ENCODE data around the gene XCL1. TPM values are rescaled to one million over a fixed set of nuclear protein-coding genes. Genes with fewer than 3 reads are reported as not detected.

The XCL1 gene
- total and polyA plus RNA-seq, 2 of the 13 experiments (the other 11 are each of a cell fraction or from before 2014, with no cell fraction given): 2.5 to 7.6 TPM

DNA sequence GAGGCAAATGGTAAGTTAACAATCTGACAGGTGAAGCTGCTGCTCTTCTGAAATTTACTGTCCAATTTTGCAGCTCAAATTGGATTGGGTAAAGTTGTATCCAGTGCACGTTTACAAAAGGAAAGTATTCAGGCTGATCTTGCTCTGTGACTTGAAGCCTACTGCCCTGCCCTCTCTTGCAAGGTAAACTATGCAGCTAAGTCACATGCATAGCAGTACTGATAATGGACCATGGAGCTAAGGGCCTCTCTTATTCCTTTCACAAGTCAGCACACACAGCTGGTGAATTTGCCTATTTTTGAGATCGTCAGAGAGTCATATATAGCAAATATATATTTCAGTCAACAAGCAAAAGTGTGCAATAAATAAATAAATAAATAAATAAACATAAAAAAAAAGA is 23.2 kb downstream of the XCL1 start:
- Histone ChIP-seq H3K4me2 (ENCODE audit: low read depth, low read length) (no peak overlapping the region; the same call in 1 of the 2 replicates), H3K27ac (ENCODE audit: extremely low read length, insufficient read depth, low read length) (no peak overlapping the region), H3K79me2 (ENCODE audit: insufficient read depth, low read length) (no peaks in the 10 kb centered on the region), H3K4me3 (replicated peaks in 1 of 3; ENCODE audit: insufficient read depth in 1 of 3, low read depth in 2 of 3, low read length in 3 of 3) (no peak overlapping the region), H4K20me1 (ENCODE audit: insufficient read depth, low read length) (no peaks in the 10 kb centered on the region), H3K27me3 (ENCODE audit: control insufficient read depth in 1 of 2, insufficient read depth in 2 of 2, low read length in 2 of 2) (no peaks in the 10 kb centered on the region), H2AFZ (ENCODE audit: low read length) (no peak overlapping the region), H3K9ac (ENCODE audit: insufficient read depth, low read depth, low read length) (no peak overlapping the region), H3K9me3 (ENCODE audit: low read length) (no peaks in the 10 kb centered on the region), H3K36me3 (replicated peaks in 1 of 2; ENCODE audit: control insufficient read depth in 1 of 2, insufficient read depth in 2 of 2, low read length in 2 of 2) (no peaks in the 10 kb centered on the region), H3K4me1 (ENCODE audit: insufficient read depth, low read length) (no peaks in the 10 kb centered on the region)
- in situ Hi-C loops (cut with HindIII; ENCODE audit: extremely low pct_ligation_motif_present, low pct_unique_long_range_greater_than_20kb): no loop called here
- TF ChIP-seq ZNF570 (CRISPR knock-in tag; IDR thresholded peaks at IDR 0.05; ENCODE audit: borderline replicate concordance) (no peak), ZBTB7A (CRISPR knock-in tag; IDR thresholded peaks at IDR 0.05) (no peak), ZNF75D (CRISPR knock-in tag; IDR thresholded peaks at IDR 0.05; ENCODE audit: borderline replicate concordance) (no peak), ZNF569 (CRISPR knock-in tag; IDR thresholded peaks at IDR 0.05; ENCODE audit: borderline replicate concordance) (no peak), TOE1 (CRISPR knock-in tag; IDR thresholded peaks at IDR 0.05) (no peak)
- ATAC-seq: peak; percentile 44; the same call in 1 of the 3 replicates
- intact Hi-C loops (cut with micrococcal nuclease; ENCODE audit: unreplicated experiment): loop anchor here (5.0 to 10.0 kb wide), 2 partner anchors 235 to 868 kb away; no protein-coding TSS in a partner anchor
- WGBS (ENCODE audit: low lambda C conversion rate): 0% methylated on average over 2 of the region's 2 CpGs
- no TSS peak for BruUV-seq (replicated peaks)
- POLR2A ChIA-PET: no interaction called here
- CTCF ChIA-PET (ENCODE audit: low intra/inter-chr PET ratio, low total read pairs): no interaction called here
- FAIRE-seq: no peak
- DNase-seq (ENCODE audit: low spot score): no peak

DNA sequence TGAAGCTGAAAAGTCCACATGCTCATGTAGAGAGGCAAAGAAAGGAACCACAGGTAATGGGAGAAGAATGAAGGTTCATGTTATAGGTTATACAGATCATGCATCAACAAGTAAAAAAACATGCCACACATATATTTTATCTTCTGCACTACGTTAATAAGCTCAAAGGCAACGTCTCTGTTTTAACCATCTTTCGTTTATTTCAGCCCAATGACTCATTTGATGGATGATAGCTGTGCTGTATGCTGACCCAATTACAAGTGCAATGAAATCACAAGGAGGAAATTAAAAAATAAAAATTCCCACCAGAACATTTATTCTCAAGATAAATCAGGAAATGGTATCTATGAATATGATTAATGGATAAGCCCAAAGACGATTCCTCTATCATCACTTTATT is 24.6 kb downstream of the XCL1 start:
- no peaks in the 10 kb centered on the region for H3K4me1 ChIP-seq (ENCODE audit: insufficient read depth, low read length)
- WGBS (ENCODE audit: low lambda C conversion rate): 12% methylated on average over 4 of the region's 4 CpGs
- no peak overlapping the region for H3K4me3 ChIP-seq (replicated peaks in 1 of 3; ENCODE audit: insufficient read depth in 1 of 3, low read depth in 2 of 3, low read length in 3 of 3)
- ATAC-seq (no peak), FAIRE-seq (no peak), DNase-seq (ENCODE audit: low spot score) (no peak)
- intact Hi-C loops (cut with micrococcal nuclease; ENCODE audit: unreplicated experiment) (loop anchor here (5.0 to 10.0 kb wide), 2 partner anchors 234 to 866 kb away; no protein-coding TSS in a partner anchor), in situ Hi-C loops (cut with HindIII; ENCODE audit: extremely low pct_ligation_motif_present, low pct_unique_long_range_greater_than_20kb) (no loop called here)
- H4K20me1 ChIP-seq (ENCODE audit: insufficient read depth, low read length): no peaks in the 10 kb centered on the region
- H3K9me3 ChIP-seq (ENCODE audit: low read length): no peaks in the 10 kb centered on the region
- no peaks in the 10 kb centered on the region for H3K36me3 ChIP-seq (replicated peaks in 1 of 2; ENCODE audit: control insufficient read depth in 1 of 2, insufficient read depth in 2 of 2, low read length in 2 of 2)
- no peak overlapping the region for H3K9ac ChIP-seq (ENCODE audit: insufficient read depth, low read depth, low read length)
- no peak overlapping the region for H2AFZ ChIP-seq (ENCODE audit: low read length)
- TF ChIP-seq ZNF775 (CRISPR knock-in tag; IDR thresholded peaks at IDR 0.05; ENCODE audit: borderline replicate concordance) (no peak), ZNF468 (CRISPR knock-in tag; IDR thresholded peaks at IDR 0.05) (no peak), NFKB2 (CRISPR knock-in tag; IDR thresholded peaks at IDR 0.05; ENCODE audit: borderline replicate concordance) (no peak), MED1 (CRISPR knock-in tag; IDR thresholded peaks at IDR 0.05) (no peak), FOXA3 (CRISPR knock-in tag; IDR thresholded peaks at IDR 0.05) (no peak), KDM2A (CRISPR knock-in tag; IDR thresholded peaks at IDR 0.05; ENCODE audit: borderline replicate concordance, low read depth) (no peak), ZNF672 (CRISPR knock-in tag; IDR thresholded peaks at IDR 0.05) (no peak), MEF2D (CRISPR knock-in tag; IDR thresholded peaks at IDR 0.05) (no peak)
- TF ChIP-seq, protein P1, sequence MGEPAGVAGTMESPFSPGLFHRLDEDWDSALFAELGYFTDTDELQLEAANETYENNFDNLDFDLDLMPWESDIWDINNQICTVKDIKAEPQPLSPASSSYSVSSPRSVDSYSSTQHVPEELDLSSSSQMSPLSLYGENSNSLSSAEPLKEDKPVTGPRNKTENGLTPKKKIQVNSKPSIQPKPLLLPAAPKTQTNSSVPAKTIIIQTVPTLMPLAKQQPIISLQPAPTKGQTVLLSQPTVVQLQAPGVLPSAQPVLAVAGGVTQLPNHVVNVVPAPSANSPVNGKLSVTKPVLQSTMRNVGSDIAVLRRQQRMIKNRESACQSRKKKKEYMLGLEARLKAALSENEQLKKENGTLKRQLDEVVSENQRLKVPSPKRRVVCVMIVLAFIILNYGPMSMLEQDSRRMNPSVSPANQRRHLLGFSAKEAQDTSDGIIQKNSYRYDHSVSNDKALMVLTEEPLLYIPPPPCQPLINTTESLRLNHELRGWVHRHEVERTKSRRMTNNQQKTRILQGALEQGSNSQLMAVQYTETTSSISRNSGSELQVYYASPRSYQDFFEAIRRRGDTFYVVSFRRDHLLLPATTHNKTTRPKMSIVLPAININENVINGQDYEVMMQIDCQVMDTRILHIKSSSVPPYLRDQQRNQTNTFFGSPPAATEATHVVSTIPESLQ (CRISPR knock-in tag; conservative IDR thresholded peaks at IDR 0.05): no peak
- TF ChIP-seq, protein P2, sequence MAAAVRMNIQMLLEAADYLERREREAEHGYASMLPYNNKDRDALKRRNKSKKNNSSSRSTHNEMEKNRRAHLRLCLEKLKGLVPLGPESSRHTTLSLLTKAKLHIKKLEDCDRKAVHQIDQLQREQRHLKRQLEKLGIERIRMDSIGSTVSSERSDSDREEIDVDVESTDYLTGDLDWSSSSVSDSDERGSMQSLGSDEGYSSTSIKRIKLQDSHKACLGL (CRISPR knock-in tag; IDR thresholded peaks at IDR 0.05): no peak
- TF ChIP-seq, protein P3, sequence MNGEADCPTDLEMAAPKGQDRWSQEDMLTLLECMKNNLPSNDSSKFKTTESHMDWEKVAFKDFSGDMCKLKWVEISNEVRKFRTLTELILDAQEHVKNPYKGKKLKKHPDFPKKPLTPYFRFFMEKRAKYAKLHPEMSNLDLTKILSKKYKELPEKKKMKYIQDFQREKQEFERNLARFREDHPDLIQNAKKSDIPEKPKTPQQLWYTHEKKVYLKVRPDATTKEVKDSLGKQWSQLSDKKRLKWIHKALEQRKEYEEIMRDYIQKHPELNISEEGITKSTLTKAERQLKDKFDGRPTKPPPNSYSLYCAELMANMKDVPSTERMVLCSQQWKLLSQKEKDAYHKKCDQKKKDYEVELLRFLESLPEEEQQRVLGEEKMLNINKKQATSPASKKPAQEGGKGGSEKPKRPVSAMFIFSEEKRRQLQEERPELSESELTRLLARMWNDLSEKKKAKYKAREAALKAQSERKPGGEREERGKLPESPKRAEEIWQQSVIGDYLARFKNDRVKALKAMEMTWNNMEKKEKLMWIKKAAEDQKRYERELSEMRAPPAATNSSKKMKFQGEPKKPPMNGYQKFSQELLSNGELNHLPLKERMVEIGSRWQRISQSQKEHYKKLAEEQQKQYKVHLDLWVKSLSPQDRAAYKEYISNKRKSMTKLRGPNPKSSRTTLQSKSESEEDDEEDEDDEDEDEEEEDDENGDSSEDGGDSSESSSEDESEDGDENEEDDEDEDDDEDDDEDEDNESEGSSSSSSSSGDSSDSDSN (CRISPR knock-in tag; IDR thresholded peaks at IDR 0.05): no peak
- ChIA-PET CTCF (ENCODE audit: low intra/inter-chr PET ratio, low total read pairs) (no interaction called here), POLR2A (no interaction called here)
- BruUV-seq (replicated peaks): no TSS peak
- H3K4me2 ChIP-seq (ENCODE audit: low read depth, low read length): no peak overlapping the region
- no peaks in the 10 kb centered on the region for H3K79me2 ChIP-seq (ENCODE audit: insufficient read depth, low read length)
- no peaks in the 10 kb centered on the region for H3K27me3 ChIP-seq (ENCODE audit: control insufficient read depth in 1 of 2, insufficient read depth in 2 of 2, low read length in 2 of 2)
- no peak overlapping the region for H3K27ac ChIP-seq (ENCODE audit: extremely low read length, insufficient read depth, low read length)
